Measurements from ENCODE around the gene PRKCH.

Gene PRKCH

GRCh38 chr14:61368114-61368710, 46.8 kb downstream of the PRKCH start:
- FAIRE-seq, result no peak

GRCh38 chr14:61368781-61369453, 47.5 kb downstream of the PRKCH start:
- no peak for FAIRE-seq

GRCh38 chr14:61369454-61369810, 48.1 kb downstream of the PRKCH start:
- no peak for FAIRE-seq

GRCh38 chr14:61372379-61372778, 51.0 kb downstream of the PRKCH start:
- no peak for FAIRE-seq

GRCh38 chr14:61372842-61373555, 51.6 kb downstream of the PRKCH start:
- no peak for FAIRE-seq

- no peak for FAIRE-seq
These were observed 52.9 kb downstream of the PRKCH start for GRCh38 chr14:61374284-61374683.

- FAIRE-seq, result no peak
These were observed 53.8 kb downstream of the PRKCH start for GRCh38 chr14:61375218-61375617.

- FAIRE-seq, result no peak
These were observed 54.9 kb downstream of the PRKCH start for GRCh38 chr14:61376314-61376713.

- no peak for FAIRE-seq
These were observed 56.4 kb downstream of the PRKCH start for GRCh38 chr14:61377749-61378148.

- FAIRE-seq, result no peak
These were observed 58.3 kb downstream of the PRKCH start for GRCh38 chr14:61379639-61380184.

GRCh38 chr14:61380984-61381383, 59.6 kb downstream of the PRKCH start:
- FAIRE-seq, result no peak

GRCh38 chr14:61381553-61381952, 60.2 kb downstream of the PRKCH start:
- no peak for FAIRE-seq

- no peak for FAIRE-seq
These were observed 61.5 kb downstream of the PRKCH start for GRCh38 chr14:61382842-61383241.

GRCh38 chr14:61385002-61385685, 63.8 kb downstream of the PRKCH start:
- FAIRE-seq, result no peak

- FAIRE-seq, result no peak
These were observed 64.9 kb downstream of the PRKCH start for GRCh38 chr14:61386173-61386772.

- FAIRE-seq, result no peak
These were observed 65.7 kb downstream of the PRKCH start for GRCh38 chr14:61387076-61387475.

GRCh38 chr14:61388173-61388975, 67.0 kb downstream of the PRKCH start:
- FAIRE-seq, result no peak

- no peak for FAIRE-seq
These were observed 67.7 kb downstream of the PRKCH start for GRCh38 chr14:61388976-61389576.

- no peak for FAIRE-seq
These were observed 69.7 kb downstream of the PRKCH start for GRCh38 chr14:61391119-61391518.

- FAIRE-seq, result no peak
These were observed 70.9 kb downstream of the PRKCH start for GRCh38 chr14:61392297-61392696.

- no peak for FAIRE-seq
These were observed 73.2 kb downstream of the PRKCH start for GRCh38 chr14:61394542-61394941.

Data from TTC549 (cell line).